GM12878 (cell line): ENCODE results near the gene PPP1R14B. TPM values are rescaled to one million over a fixed set of nuclear protein-coding genes. Genes with fewer than 3 reads are reported as not detected.

Experiments
- ATAC-seq: fragments of 200-7000 bp; cut with Tn5 transposase; 3 replicates; pipeline ENCODE4 v1.9.1; 2020; ENCODE audit warnings: mild to moderate bottlenecking, moderate library complexity
- BruUV-seq: library from RNA; stranded (reverse); fragments of 400-500 nt; replicated peaks from 2 replicates; lab custom pipeline; 2021; lab: Mats Ljungman, UMichigan
- CTCF ChIA-PET: fragments of 300-600 bp; sonication (Branson Sonifier 250); formaldehyde crosslinking; extraction: SDS; loops from one replicate; lab custom pipeline; 2021; ENCODE audit warnings: inconsistent platforms; lab: Yijun Ruan, JAX
- POLR2A ChIA-PET: fragments of 350-600 bp; formaldehyde crosslinking; extraction: SDS; loops from one replicate; lab custom pipeline; 2021; ENCODE audit warnings: inconsistent platforms; lab: Charles Lee
- RAD21 ChIA-PET: fragments of 300-600 bp; sonication (Branson Sonifier 250); formaldehyde crosslinking; loops from one replicate; lab custom pipeline; 2023; ENCODE audit warnings: antibody characterized with exemption; ENCODE audit not compliant: unreplicated experiment; lab: Charles Lee
- SMC1A ChIA-PET: fragments of 300-600 bp; sonication (Branson Sonifier 250); formaldehyde crosslinking; loops from one replicate; lab custom pipeline; 2023; ENCODE audit not compliant: unreplicated experiment, uncharacterized antibody; lab: Charles Lee
- DNase-seq: peaks from one replicate; pipeline ENCODE4 v3.0.0-alpha.2; 2011; ENCODE audit warnings: low read depth, low spot score
- FAIRE-seq: peaks from 3 replicates; lab custom pipeline; 2011; peaks lifted over from hg19 to GRCh38; lab: Jason Lieb, UNC
- H2AFZ ChIP-seq: 2 replicates; pipeline ENCODE4 v1.6.0; 2011; ENCODE audit warnings: low read depth, low read length, control low read depth; ENCODE audit not compliant: control insufficient read depth
- H3K27ac ChIP-seq: 2 replicates; pipeline ENCODE4 v1.5.1; 2011; ENCODE audit warnings: control low read depth; ENCODE audit not compliant: control insufficient read depth, insufficient read depth
- H3K27me3 ChIP-seq, 2 experiments: replicated peaks in 1 of 2; 2 replicates each; pipeline versions ENCODE4 v1.6.0 to v1.6.1; 2011; ENCODE audit warnings: low read length in 1 of 2; ENCODE audit not compliant: control insufficient read depth in 2 of 2, insufficient read depth in 2 of 2
- H3K36me3 ChIP-seq, 2 experiments: 2 replicates each; pipeline ENCODE4 v1.5.1; 2011; ENCODE audit warnings: low read length in 1 of 2; ENCODE audit not compliant: control insufficient read depth in 2 of 2, insufficient read depth in 2 of 2
- H3K4me1 ChIP-seq: 2 replicates; pipeline ENCODE4 v1.6.1; 2011; ENCODE audit warnings: mild to moderate bottlenecking, low read length, moderate library complexity, mixed read lengths; ENCODE audit not compliant: control insufficient read depth, insufficient read depth
- H3K4me2 ChIP-seq: 2 replicates; pipeline ENCODE4 v1.6.0; 2011; ENCODE audit warnings: control low read depth; ENCODE audit not compliant: control insufficient read depth, insufficient read depth
- H3K4me3 ChIP-seq: fragments of 200-600 bp; sonication (generic); 2 replicates; pipeline ENCODE4 v1.5.1; 2016
- H3K79me2 ChIP-seq: 2 replicates; pipeline ENCODE4 v1.6.0; 2011; ENCODE audit warnings: low read length; ENCODE audit not compliant: control insufficient read depth, insufficient read depth
- H3K9ac ChIP-seq: 2 replicates; pipeline ENCODE4 v1.8.0; 2011; ENCODE audit warnings: low read length, control low read depth, mixed read lengths; ENCODE audit not compliant: control insufficient read depth, insufficient read depth
- H3K9me3 ChIP-seq: replicated peaks from 3 replicates; pipeline ENCODE4 v1.5.1; 2011; ENCODE audit warnings: mild to moderate bottlenecking, low read length; ENCODE audit not compliant: control insufficient read depth, insufficient read depth
- H4K20me1 ChIP-seq: 2 replicates; pipeline ENCODE4 v1.6.0; 2011; ENCODE audit not compliant: control insufficient read depth, insufficient read depth
- CBX5 ChIP-seq: sonication (generic); IDR thresholded peaks from 2 replicates; pipeline ENCODE4 v1.6.1; 2016; ENCODE audit warnings: low read depth, moderate library complexity, mild to moderate bottlenecking, inconsistent platforms
- CREM ChIP-seq: IDR thresholded peaks from 2 replicates; pipeline ENCODE4 v1.6.1; 2014; ENCODE audit warnings: antibody characterized with exemption, low read depth
- GATAD2B ChIP-seq: fragments of 450-650 bp; conservative IDR thresholded peaks from 2 replicates; pipeline ENCODE4 v1.6.1; 2017; ENCODE audit warnings: low read depth, mild to moderate bottlenecking, moderate library complexity
- MXI1 ChIP-seq: fragments of 150-350 bp; IDR thresholded peaks from 2 replicates; pipeline ENCODE4 v1.6.1; 2011; ENCODE audit warnings: low read depth, mild to moderate bottlenecking, inconsistent platforms, low read length, improper control_type of control experiment
- NBN ChIP-seq: fragments of 450-650 bp; IDR thresholded peaks from 2 replicates; pipeline ENCODE4 v1.6.1; 2016
- PAX8 ChIP-seq: fragments of 450-650 bp; IDR thresholded peaks from 2 replicates; pipeline ENCODE4 v1.6.1; 2017; ENCODE audit warnings: mild to moderate bottlenecking, moderate library complexity
- SIX5 ChIP-seq: IDR thresholded peaks from 2 replicates; pipeline ENCODE4 v1.6.1; 2011; ENCODE audit warnings: mild to moderate bottlenecking, low read depth, low read length, moderate library complexity; ENCODE audit not compliant: severe bottlenecking
- TARDBP ChIP-seq: IDR thresholded peaks from 2 replicates; pipeline ENCODE4 v1.6.1; 2016; ENCODE audit warnings: borderline replicate concordance
- TCF7 ChIP-seq: IDR thresholded peaks from 2 replicates; pipeline ENCODE4 v1.6.1; 2014; ENCODE audit warnings: antibody characterized with exemption, borderline replicate concordance
- WGBS: methylation state at CpG from one replicate; pipeline ENCODE4 v1.1.6; 2016; ENCODE audit warnings: low lambda C conversion rate; ENCODE audit not compliant: insufficient replicate concordance, insufficient coverage; ENCODE audit errors: missing lambda C conversion rate; 5-methylcytosine and 5-hydroxymethylcytosine counted together
- in situ Hi-C: fragments of 300-500 bp; cut with MboI; formaldehyde crosslinking; loops from 9 replicates; pipeline ENCODE4 v1.14.3; 2018; ENCODE audit warnings: mixed read lengths
- intact Hi-C: fragments of 100-400 bp; cut with micrococcal nuclease; formaldehyde crosslinking; loops from one replicate; pipeline ENCODE4 v1.14.2; 2022; ENCODE audit not compliant: unreplicated experiment
- polyA plus RNA-seq, 11 experiments: library from polyadenylated mRNA; depleted of rRNA in 4 of 11; unstranded in 6 of 11; stranded (reverse) in 5 of 11; fragments of >200 nt; fragmentation: Nextera tagmentation in 4 of 11; fragmentation: Illumina TruSeq in 1 of 11; extraction: Ambion mirVana in 4 of 11; extraction: Trizol in 1 of 11; gene quantifications; 1 replicate in 1 of 11; 2 replicates in 10 of 11; pipeline versions ENCODE4 v1.2.1 to v1.2.3, GENCODE V29; 2011 to 2016; ENCODE audit warnings: inconsistent platforms in 2 of 11, missing spikeins in 2 of 11, low read depth in 1 of 11
- total RNA-seq, 4 experiments: library from RNA; depleted of rRNA in 3 of 4; stranded (reverse); fragments of >200 nt in 3 of 4; fragmentation: Illumina TruSeq in 1 of 4; extraction: Trizol in 1 of 4; gene quantifications; 2 replicates each; pipeline versions ENCODE4 v1.2.1 to v1.2.3, GENCODE V29; 2013 to 2021

Gene PPP1R14B
- total and polyA plus RNA-seq, 10 of the 15 experiments (the other 5 are each of a cell fraction or from before 2014, with no cell fraction given), result 8.4 to 283 (median 124) TPM

DNA sequence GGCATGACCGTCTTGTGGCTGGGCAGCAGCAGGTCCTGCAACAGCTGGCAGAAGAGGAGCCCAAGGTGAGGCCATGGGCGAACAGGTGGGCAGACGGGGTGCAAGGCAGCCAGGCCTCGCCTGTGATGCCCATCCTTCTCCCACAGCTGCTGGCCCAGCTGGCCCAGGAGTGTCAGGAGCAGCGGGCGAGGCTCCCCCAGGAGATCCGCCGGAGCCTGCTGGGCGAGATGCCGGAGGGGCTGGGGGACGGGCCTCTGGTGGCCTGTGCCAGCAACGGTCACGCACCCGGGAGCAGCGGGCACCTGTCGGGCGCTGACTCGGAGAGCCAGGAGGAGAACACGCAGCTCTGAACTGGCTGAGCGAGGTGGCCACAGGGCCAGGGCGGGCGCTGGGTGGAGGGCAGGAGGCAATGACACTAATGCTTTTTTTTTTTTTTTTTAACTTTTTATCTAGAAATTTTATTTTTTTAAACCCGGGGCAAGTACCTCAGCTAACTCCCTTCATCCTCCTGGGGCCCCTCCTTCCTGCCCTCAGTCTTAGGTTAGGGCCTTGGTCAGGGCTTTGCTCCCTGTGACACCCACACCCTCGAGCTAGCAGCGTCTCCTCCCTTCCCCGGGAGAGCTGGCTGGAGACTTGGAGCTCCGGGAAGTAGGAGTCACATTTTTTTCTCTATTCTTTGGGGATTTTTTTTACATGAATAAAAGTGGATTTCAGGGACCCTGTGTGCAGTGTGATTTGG, 20.6 kb upstream of the PPP1R14B start:
- ChIA-PET POLR2A (interaction anchor here (0.6 to 6.3 kb wide), 7 partner anchors 9 to 514 kb away, joined by 3 to 71 read pairs (median 5); partner anchors contain the start of genes CATSPERZ, ESRRA, FKBP2 and PPP1R14B), RAD21 (interaction anchor here (1.3 kb wide), 1 partner anchor 63 kb away, joined by 4 read pairs; no protein-coding TSS in a partner anchor), SMC1A (interaction anchor here (0.7 to 1.3 kb wide), 2 partner anchors 41 to 63 kb away, joined by 3 read pairs; partner anchors contain the start of genes NUDT22 and TRPT1), CTCF (interaction anchor here (3.8 to 5.7 kb wide), 3 partner anchors 16 to 62 kb away, joined by 23 to 147 read pairs (median 65); partner anchors contain the start of genes CATSPERZ, FERMT3 and PLCB3)
- Histone ChIP-seq H3K9me3 (no peaks in the 10 kb centered on the region), H3K9ac (no peak overlapping the region), H3K79me2 (peaks cover 16% of the 10 kb centered on the region), H3K4me3 (no peak overlapping the region), H3K27me3 (no peaks in the 10 kb centered on the region), H3K4me1 (peaks cover 10% of the 10 kb centered on the region), H3K27ac (no peak overlapping the region), H3K4me2 (peak overlapping the region; percentile 100; the same call in 1 of the 2 replicates), H2AFZ (no peak overlapping the region), H3K36me3 (no peaks in the 10 kb centered on the region; a peak in 2 of 4 replicates), H4K20me1 (no peaks in the 10 kb centered on the region)
- intact Hi-C loops, result no loop called here
- 93% methylated on average over 24 of the region's 27 CpGs for WGBS
- ATAC-seq (no peak), FAIRE-seq (no peak), DNase-seq (no peak)
- in situ Hi-C loops, result no loop called here
- BruUV-seq, result no TSS peak
- TF ChIP-seq CREM (no peak), CBX5 (no peak), GATAD2B (no peak), TCF7 (no peak), MXI1 (no peak), SIX5 (no peak), TARDBP (no peak), NBN (no peak), PAX8 (no peak)
